ENCODE measurements around the gene GTPBP4. TPM values are rescaled to one million over a fixed set of nuclear protein-coding genes. Genes with fewer than 3 reads are reported as not detected.
"Not testable (repeated sequence)": the region's sequence is repeated elsewhere in the genome, so short reads cannot be mapped to it uniquely, and the experiment has no call there.

Gene GTPBP4
- total RNA-seq, 2 donors from 2014 or later = 15.6 to 39.9 TPM

GRCh38 chr10:1035201-1035600, 47.0 kb downstream of the GTPBP4 start:
- no peak for DNase-seq (ENCODE audit: low spot score)
- TF ChIP-seq POLR2AphosphoS5 (IDR thresholded peaks at IDR 0.05) = no peak
- no peak for TF ChIP-seq CTCF (IDR thresholded peaks at IDR 0.05)
- peaks cover 13% of the 10 kb centered on the region for H3K4me1 ChIP-seq (replicated peaks)
- 19% methylated on average over 6 of the region's 6 CpGs for WGBS
- H3K27me3 ChIP-seq (replicated peaks; ENCODE audit: insufficient read depth) = no peaks in the 10 kb centered on the region
- no peak overlapping the region for H3K4me3 ChIP-seq
- intact Hi-C loops (cut with DNase I) = no loop called here
- H3K36me3 ChIP-seq = no peaks in the 10 kb centered on the region
- peak overlapping the region; percentile 52 to 70 for H3K27ac ChIP-seq
- no peaks in the 10 kb centered on the region for H3K9me3 ChIP-seq

- WGBS = 76% methylated on average over 14 of the region's 14 CpGs
- Histone ChIP-seq H3K4me3 (no peak overlapping the region), H3K9me3 (no peaks in the 10 kb centered on the region), H3K27me3 (replicated peaks; ENCODE audit: insufficient read depth) (no peaks in the 10 kb centered on the region), H3K36me3 (no peaks in the 10 kb centered on the region), H3K4me1 (replicated peaks) (peaks cover 13% of the 10 kb centered on the region), H3K27ac (no peak overlapping the region)
- TF ChIP-seq POLR2AphosphoS5 (IDR thresholded peaks at IDR 0.05) (no peak), POLR2A (IDR thresholded peaks at IDR 0.05) (no peak), CTCF (IDR thresholded peaks at IDR 0.05) (no peak)
- no peak for DNase-seq (ENCODE audit: low spot score)
- intact Hi-C loops (cut with DNase I) = no loop called here
Observed at GRCh38 chr10:1036341-1036791, 48.1 kb downstream of the GTPBP4 start.

- Histone ChIP-seq H3K27me3 (replicated peaks; ENCODE audit: insufficient read depth) (no peaks in the 10 kb centered on the region), H3K4me3 (no peak overlapping the region), H3K36me3 (no peaks in the 10 kb centered on the region), H3K4me1 (replicated peaks) (peaks cover 13% of the 10 kb centered on the region), H3K9me3 (no peaks in the 10 kb centered on the region), H3K27ac (no peak overlapping the region)
- 88% methylated on average over 11 of the region's 11 CpGs for WGBS
- DNase-seq (ENCODE audit: low spot score) = no peak
- TF ChIP-seq POLR2A (IDR thresholded peaks at IDR 0.05) (no peak), POLR2AphosphoS5 (IDR thresholded peaks at IDR 0.05) (no peak), CTCF (IDR thresholded peaks at IDR 0.05) (no peak)
- intact Hi-C loops (cut with DNase I) = no loop called here
Observed at GRCh38 chr10:1037098-1037497, 48.9 kb downstream of the GTPBP4 start.

GRCh38 chr10:1038769-1039168, 50.5 kb downstream of the GTPBP4 start:
- DNase-seq (ENCODE audit: low spot score); H3K4me3 ChIP-seq; H3K9me3 ChIP-seq; H3K36me3 ChIP-seq; intact Hi-C loops (cut with DNase I); H3K27me3 ChIP-seq (replicated peaks; ENCODE audit: insufficient read depth); H3K27ac ChIP-seq: not testable (repeated sequence)
- H3K4me1 ChIP-seq (replicated peaks) = peaks cover 13% of the 10 kb centered on the region
- WGBS = 93% methylated on average over 12 of the region's 20 CpGs

GRCh38 chr10:1040133-1040532, 51.9 kb downstream of the GTPBP4 start:
- H3K4me3 ChIP-seq = no peak overlapping the region
- intact Hi-C loops (cut with DNase I) = no loop called here
- H3K36me3 ChIP-seq = no peaks in the 10 kb centered on the region
- no peak overlapping the region for H3K27ac ChIP-seq
- no peaks in the 10 kb centered on the region for H3K9me3 ChIP-seq
- DNase-seq (ENCODE audit: low spot score) = no peak
- H3K4me1 ChIP-seq (replicated peaks) = peaks cover 5% of the 10 kb centered on the region
- no peak for TF ChIP-seq POLR2A (IDR thresholded peaks at IDR 0.05)
- TF ChIP-seq POLR2AphosphoS5 (IDR thresholded peaks at IDR 0.05) = no peak
- no peak for TF ChIP-seq CTCF (IDR thresholded peaks at IDR 0.05)
- no peaks in the 10 kb centered on the region for H3K27me3 ChIP-seq (replicated peaks; ENCODE audit: insufficient read depth)
- 69% methylated on average over 3 of the region's 3 CpGs for WGBS

All from prostate gland (tissue), 2 donors.